HEK293 (cell line): ENCODE data around the gene AHRR.

Experiments used
- CTCF ChIA-PET: fragments of 350-600 bp; formaldehyde crosslinking; extraction: SDS; loops from one replicate; lab custom pipeline; 2021; ENCODE audit warnings: antibody characterized with exemption; lab: Yijun Ruan, JAX
- POLR2A ChIA-PET: fragments of 300-600 bp; formaldehyde crosslinking; extraction: SDS; loops from one replicate; lab custom pipeline; 2020; ENCODE audit warnings: antibody characterized with exemption, inconsistent platforms; lab: Yijun Ruan, JAX
- H3K27ac ChIP-seq: fragments of 200-500 bp; sonication (Bioruptor generic); 2 replicates; pipeline ENCODE4 v1.5.1; 2014; ENCODE audit warnings: low read depth, low read length, control low read depth, inconsistent platforms; ENCODE audit errors: extremely low read depth
- H3K36me3 ChIP-seq, 2 experiments: fragments of 200-500 bp in 1 of 2; sonication (Bioruptor generic) in 1 of 2; 1 replicate in 1 of 2; 2 replicates in 1 of 2; pipeline ENCODE4 v1.5.1; 2014 to 2017; ENCODE audit warnings: inconsistent platforms in 2 of 2, low read length in 2 of 2; ENCODE audit not compliant: control insufficient read depth in 2 of 2, insufficient read depth in 1 of 2
- H3K4me1 ChIP-seq: fragments of 200-500 bp; sonication (Bioruptor generic); 2 replicates; pipeline ENCODE4 v1.5.1; 2014; ENCODE audit warnings: mild to moderate bottlenecking, low read length, inconsistent platforms; ENCODE audit not compliant: control insufficient read depth, insufficient read depth
- H3K4me3 ChIP-seq: 2 replicates; pipeline ENCODE4 v1.5.1; 2011; ENCODE audit warnings: low read depth, mild to moderate bottlenecking, control low read depth, low read length, moderate library complexity
- H3K9me3 ChIP-seq: fragments of 200-500 bp; sonication (Bioruptor generic); 2 replicates; pipeline ENCODE4 v1.5.1; 2014; ENCODE audit warnings: low read depth, low read length, inconsistent platforms; ENCODE audit not compliant: control insufficient read depth, insufficient read depth
- EGR2 ChIP-seq: fragments of 450-650 bp; formaldehyde crosslinking; IDR thresholded peaks from 2 replicates; pipeline ENCODE4 v1.5.1; 2016; ENCODE audit warnings: low read depth, missing biosample characterization, missing genetic modification characterization
- GLIS1 ChIP-seq: fragments of 450-650 bp; formaldehyde crosslinking; IDR thresholded peaks from 2 replicates; pipeline ENCODE4 v1.5.1; 2016; ENCODE audit warnings: missing biosample characterization, missing genetic modification characterization
- GLIS2 ChIP-seq: fragments of 450-650 bp; formaldehyde crosslinking; IDR thresholded peaks from 2 replicates; pipeline ENCODE4 v1.5.1; 2016; ENCODE audit warnings: missing biosample characterization, missing genetic modification characterization
- KLF10 ChIP-seq: fragments of 450-650 bp; IDR thresholded peaks from 2 replicates; pipeline ENCODE4 v1.5.1; 2018; ENCODE audit warnings: missing biosample characterization, mild to moderate bottlenecking, missing genetic modification characterization
- MZF1 ChIP-seq: fragments of 450-650 bp; formaldehyde crosslinking; IDR thresholded peaks from 2 replicates; pipeline ENCODE4 v1.5.1; 2017; ENCODE audit warnings: missing biosample characterization, missing genetic modification characterization, borderline replicate concordance
- ZFHX2 ChIP-seq: fragments of 450-650 bp; formaldehyde crosslinking; conservative IDR thresholded peaks from 2 replicates; pipeline ENCODE4 v1.5.1; 2016; ENCODE audit warnings: missing biosample characterization, missing genetic modification characterization
- ZFP41 ChIP-seq: fragments of 450-650 bp; formaldehyde crosslinking; IDR thresholded peaks from 2 replicates; pipeline ENCODE4 v1.5.1; 2016; ENCODE audit warnings: missing biosample characterization, missing genetic modification characterization, borderline replicate concordance
- ZIC2 ChIP-seq: fragments of 450-650 bp; formaldehyde crosslinking; IDR thresholded peaks from 2 replicates; pipeline ENCODE4 v1.5.1; 2016; ENCODE audit warnings: missing biosample characterization, missing genetic modification characterization
- ZNF211 ChIP-seq: fragments of 450-650 bp; formaldehyde crosslinking; IDR thresholded peaks from 2 replicates; pipeline ENCODE4 v1.5.1; 2016; ENCODE audit warnings: low read depth, missing biosample characterization, missing genetic modification characterization
- ZNF341 ChIP-seq: fragments of 450-650 bp; formaldehyde crosslinking; IDR thresholded peaks from 2 replicates; pipeline ENCODE4; 2016; ENCODE audit warnings: low read depth, missing biosample characterization, missing genetic modification characterization
- ZNF354C ChIP-seq: fragments of 450-650 bp; formaldehyde crosslinking; IDR thresholded peaks from 2 replicates; pipeline ENCODE4 v1.5.1; 2016; ENCODE audit warnings: missing biosample characterization, missing genetic modification characterization, low read depth, borderline replicate concordance
- ZNF548 ChIP-seq: fragments of 450-650 bp; formaldehyde crosslinking; IDR thresholded peaks from 2 replicates; pipeline ENCODE4 v1.5.1; 2016; ENCODE audit warnings: missing biosample characterization, missing genetic modification characterization
- ZNF558 ChIP-seq: fragments of 450-650 bp; formaldehyde crosslinking; IDR thresholded peaks from 2 replicates; pipeline ENCODE4 v1.5.1; 2016; ENCODE audit warnings: missing biosample characterization, missing genetic modification characterization
- ZNF600 ChIP-seq: fragments of 450-650 bp; formaldehyde crosslinking; IDR thresholded peaks from 2 replicates; pipeline ENCODE4 v1.5.1; 2016; ENCODE audit warnings: missing biosample characterization, missing genetic modification characterization
- ZNF660 ChIP-seq: fragments of 450-650 bp; IDR thresholded peaks from 2 replicates; pipeline ENCODE4 v1.5.1; 2018; ENCODE audit warnings: missing biosample characterization, mild to moderate bottlenecking, missing genetic modification characterization
- TF ChIP-seq, protein P1 (sequence below): fragments of 450-650 bp; formaldehyde crosslinking; IDR thresholded peaks from 2 replicates; pipeline ENCODE4 v1.5.1; 2017; ENCODE audit warnings: missing biosample characterization, missing genetic modification characterization

AHRR gene

DNA sequence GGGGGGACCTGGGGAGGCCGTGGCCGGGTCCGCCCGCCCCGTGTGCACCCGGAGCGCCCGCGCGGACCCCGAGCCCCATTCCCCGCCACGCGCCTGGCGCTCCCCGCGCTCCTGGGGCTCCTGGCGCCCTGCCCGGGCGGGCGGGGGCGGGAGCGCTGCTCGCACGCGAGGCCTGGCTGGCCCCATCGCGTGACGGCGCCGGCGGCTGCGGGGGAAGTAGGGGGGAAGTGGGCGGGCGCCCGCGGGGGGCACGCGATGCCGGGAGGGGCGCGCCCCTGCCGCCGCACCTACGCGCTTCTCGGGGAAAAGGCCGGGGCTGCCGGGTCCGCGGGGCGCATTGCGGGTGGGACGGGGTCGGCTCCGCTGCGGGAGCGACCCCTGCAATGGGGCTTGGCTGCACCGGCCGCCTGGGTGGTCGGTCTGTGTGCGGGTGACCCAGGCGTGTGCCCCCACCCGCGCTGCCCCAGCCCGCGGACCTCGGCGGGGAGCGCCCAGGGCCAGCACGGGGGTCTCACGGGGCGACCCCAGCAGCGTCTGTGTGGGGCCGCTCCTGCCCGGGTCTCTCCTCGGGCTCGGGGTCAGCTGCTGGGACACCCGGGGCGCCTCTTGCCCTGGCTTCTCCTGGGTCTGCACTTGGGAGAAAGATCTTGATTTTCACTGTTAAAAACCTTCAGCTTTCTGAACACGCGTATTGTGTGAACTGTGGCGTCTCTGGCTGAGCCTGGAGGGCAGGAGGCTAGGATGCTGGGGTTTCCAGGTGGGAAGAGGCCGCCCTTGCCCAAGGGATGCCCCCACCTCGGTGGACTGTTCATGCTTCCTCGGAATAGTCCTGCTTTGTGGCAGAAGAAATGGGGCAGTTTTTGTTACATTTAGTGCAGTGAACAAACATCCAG lies 52.4 kb downstream of the AHRR start (continued):
- TF ChIP-seq, protein P1, sequence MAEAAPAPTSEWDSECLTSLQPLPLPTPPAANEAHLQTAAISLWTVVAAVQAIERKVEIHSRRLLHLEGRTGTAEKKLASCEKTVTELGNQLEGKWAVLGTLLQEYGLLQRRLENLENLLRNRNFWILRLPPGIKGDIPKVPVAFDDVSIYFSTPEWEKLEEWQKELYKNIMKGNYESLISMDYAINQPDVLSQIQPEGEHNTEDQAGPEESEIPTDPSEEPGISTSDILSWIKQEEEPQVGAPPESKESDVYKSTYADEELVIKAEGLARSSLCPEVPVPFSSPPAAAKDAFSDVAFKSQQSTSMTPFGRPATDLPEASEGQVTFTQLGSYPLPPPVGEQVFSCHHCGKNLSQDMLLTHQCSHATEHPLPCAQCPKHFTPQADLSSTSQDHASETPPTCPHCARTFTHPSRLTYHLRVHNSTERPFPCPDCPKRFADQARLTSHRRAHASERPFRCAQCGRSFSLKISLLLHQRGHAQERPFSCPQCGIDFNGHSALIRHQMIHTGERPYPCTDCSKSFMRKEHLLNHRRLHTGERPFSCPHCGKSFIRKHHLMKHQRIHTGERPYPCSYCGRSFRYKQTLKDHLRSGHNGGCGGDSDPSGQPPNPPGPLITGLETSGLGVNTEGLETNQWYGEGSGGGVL (tag by site-specific recombination): peak; percentile 96
- TF ChIP-seq ZNF660: peak; percentile 25; the same call in 1 of the 2 replicates
- TF ChIP-seq EGR2: peak; percentile 36; the same call in 1 of the 2 replicates
- no peak for TF ChIP-seq ZNF354C (tag by site-specific recombination)
- TF ChIP-seq KLF10 (tag by site-specific recombination): peak; percentile 73
- TF ChIP-seq MZF1: no peak
- peak; percentile 98 for TF ChIP-seq GLIS1 (tag by site-specific recombination)
- peak; percentile 91 for TF ChIP-seq ZFHX2 (tag by site-specific recombination)

- Histone ChIP-seq H3K9me3 (no peaks in the 10 kb centered on the region), H3K4me3 (no peak overlapping the region), H3K36me3 (no peaks in the 10 kb centered on the region), H3K27ac (peak overlapping the region; percentile 95)
- CTCF ChIA-PET: interaction anchor here (0.6 kb wide), 1 partner anchor 35 kb away, joined by 4 read pairs; no protein-coding TSS in a partner anchor
- POLR2A ChIA-PET: interaction anchor here (1.5 kb wide), 1 partner anchor 65 kb away, joined by 3 read pairs; no protein-coding TSS in a partner anchor
- no peak for TF ChIP-seq ZNF341 (tag by site-specific recombination)
- TF ChIP-seq, all 188 proteins: peak for 0
- H3K4me1 ChIP-seq: peaks cover 18% of the 10 kb centered on the region
These were observed 53.3 kb downstream of the AHRR start for GRCh38 chr5:374631-375335.

DNA sequence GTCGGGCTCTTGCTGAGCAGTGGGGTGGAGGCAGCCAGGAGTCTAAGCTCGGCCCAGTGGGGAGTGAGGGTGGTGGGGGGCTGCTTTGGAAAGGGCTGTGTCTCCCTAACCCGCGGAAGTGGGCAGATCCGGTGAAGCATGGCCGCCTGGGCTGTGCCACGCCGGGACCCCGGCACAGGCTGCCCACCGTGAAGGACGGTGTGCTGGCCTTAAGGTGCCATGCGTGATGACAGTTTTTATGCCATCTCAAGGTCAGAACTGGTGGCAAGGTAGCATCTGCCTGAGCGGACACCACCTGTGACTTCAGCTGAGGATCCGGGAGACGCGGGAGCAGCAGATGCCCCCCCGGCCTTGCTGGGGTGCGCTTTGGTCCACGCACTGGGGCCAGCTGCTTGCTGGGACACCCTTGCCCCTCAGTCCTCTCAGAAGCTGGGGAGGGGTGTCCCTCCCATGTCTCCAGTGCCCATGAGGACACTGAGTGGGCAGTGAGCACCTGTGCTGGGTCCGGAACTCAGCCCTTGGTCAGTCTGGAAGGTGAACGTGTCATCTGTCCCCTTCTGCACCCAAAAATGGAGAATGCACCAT lies 53.9 kb downstream of the AHRR start:
- H3K4me1 ChIP-seq: peaks cover 18% of the 10 kb centered on the region
- POLR2A ChIA-PET: interaction anchor here (1.5 kb wide), 1 partner anchor 64 kb away, joined by 3 read pairs; no protein-coding TSS in a partner anchor
- no peak for TF ChIP-seq ZNF211
- TF ChIP-seq ZIC2 (tag by site-specific recombination): 0 out of 2 replicates have a peak, but pooled peaks have one; percentile 10
- no peaks in the 10 kb centered on the region for H3K36me3 ChIP-seq
- no peak overlapping the region for H3K27ac ChIP-seq
- no peaks in the 10 kb centered on the region for H3K9me3 ChIP-seq
- H3K4me3 ChIP-seq: no peak overlapping the region
- CTCF ChIA-PET: no interaction called here

- ChIA-PET CTCF (no interaction called here), POLR2A (no interaction called here)
- H3K4me3 ChIP-seq: no peak overlapping the region
- H3K9me3 ChIP-seq: no peaks in the 10 kb centered on the region
- H3K27ac ChIP-seq: no peak overlapping the region
- no peaks in the 10 kb centered on the region for H3K36me3 ChIP-seq
- H3K4me1 ChIP-seq: peaks cover 18% of the 10 kb centered on the region
- no peak for TF ChIP-seq ZFP41
- TF ChIP-seq GLIS2 (tag by site-specific recombination): peak; percentile 56; the same call in 1 of the 2 replicates
- TF ChIP-seq ZNF600 (tag by site-specific recombination): no peak
- no peak for TF ChIP-seq ZNF558 (tag by site-specific recombination)
- TF ChIP-seq, protein P1 (tag by site-specific recombination): peak; percentile 20; the same call in 1 of the 2 replicates
- peak; percentile 44; the same call in 1 of the 2 replicates for TF ChIP-seq GLIS1 (tag by site-specific recombination)
- TF ChIP-seq ZFHX2 (tag by site-specific recombination): peak; percentile 62
- TF ChIP-seq ZNF548: no peak
These were observed 54.6 kb downstream of the AHRR start for GRCh38 chr5:375921-376798.
